Activated T-helper 1 cell treated with anti-CD3 and anti-CD28 coated beads, Interleukin-12 subunit alpha, Interleukin-12 subunit beta, Interleukin-2, Interleukin-4 antibody, amounts not matched to agents 30 ng/mL and 10 ng/mL and 1 ng/mL, durations not matched to agents 14 hours and 24 hours and 36 hours (primary cell): ENCODE measurements around the gene SCMH1. TPM values are rescaled to one million over a fixed set of nuclear protein-coding genes. Genes with fewer than 3 reads are reported as not detected.

Experiments
- DNase-seq: peaks from one replicate; pipeline ENCODE4 v3.0.0; 2021; ENCODE audit warnings: low spot score
- H3K27ac Mint-ChIP-seq: one replicate; pipeline ENCODE4 v1.8.0; 2021; ENCODE audit warnings: mild to moderate bottlenecking, mixed read lengths
- H3K27me3 Mint-ChIP-seq: one replicate; pipeline ENCODE4 v1.8.0; 2022; ENCODE audit warnings: mild to moderate bottlenecking, moderate library complexity, mixed read lengths; ENCODE audit not compliant: insufficient read depth
- H3K36me3 Mint-ChIP-seq: one replicate; pipeline ENCODE4 v1.8.0; 2021; ENCODE audit warnings: low read depth, mixed read lengths
- H3K4me1 Mint-ChIP-seq: one replicate; pipeline ENCODE4 v1.8.0; 2021; ENCODE audit warnings: low read depth, mixed read lengths
- H3K4me3 Mint-ChIP-seq: one replicate; pipeline ENCODE4 v1.8.0; 2021; ENCODE audit warnings: mild to moderate bottlenecking, moderate library complexity, mixed read lengths
- H3K9me3 Mint-ChIP-seq: one replicate; pipeline ENCODE4 v1.8.0; 2021; ENCODE audit warnings: mixed read lengths
- intact Hi-C: fragments of 100-400 bp; cut with micrococcal nuclease; formaldehyde crosslinking; loops from one replicate; pipeline ENCODE4 v1.15.1; 2024
- total RNA-seq: library from RNA; stranded (reverse); gene quantifications from 2 replicates; pipeline ENCODE4 v1.2.3, GENCODE V29; 2022

Gene SCMH1
- total RNA-seq, 1 donor from 2014 or later, result 18.5 TPM

- peaks cover 3% of the 10 kb centered on the region for H3K36me3 Mint-ChIP-seq
- intact Hi-C loops, result no loop called here
- no peak for DNase-seq
- H3K27me3 Mint-ChIP-seq, result no peaks in the 10 kb centered on the region
- no peak overlapping the region for H3K27ac Mint-ChIP-seq
- no peak overlapping the region for H3K4me3 Mint-ChIP-seq
- no peaks in the 10 kb centered on the region for H3K9me3 Mint-ChIP-seq
- no peaks in the 10 kb centered on the region for H3K4me1 Mint-ChIP-seq
These were observed 155.2 kb downstream of the SCMH1 start for GRCh38 chr1:41086921-41087320.

GRCh38 chr1:41078616-41079015 lies 163.5 kb downstream of the SCMH1 start:
- Mint-ChIP-seq H3K9me3 (peaks cover 5% of the 10 kb centered on the region), H3K27me3 (no peaks in the 10 kb centered on the region), H3K4me3 (no peak overlapping the region), H3K27ac (no peak overlapping the region), H3K4me1 (no peaks in the 10 kb centered on the region), H3K36me3 (peaks cover 1% of the 10 kb centered on the region)
- intact Hi-C loops, result no loop called here
- no peak for DNase-seq

GRCh38 chr1:41078193-41078592 lies 163.9 kb downstream of the SCMH1 start:
- intact Hi-C loops, result no loop called here
- peaks cover 5% of the 10 kb centered on the region for H3K9me3 Mint-ChIP-seq
- no peak overlapping the region for H3K4me3 Mint-ChIP-seq
- H3K4me1 Mint-ChIP-seq, result no peaks in the 10 kb centered on the region
- peaks cover 1% of the 10 kb centered on the region for H3K36me3 Mint-ChIP-seq
- DNase-seq, result no peak
- H3K27ac Mint-ChIP-seq, result no peak overlapping the region
- H3K27me3 Mint-ChIP-seq, result no peaks in the 10 kb centered on the region

- Mint-ChIP-seq H3K4me1 (no peaks in the 10 kb centered on the region), H3K36me3 (no peaks in the 10 kb centered on the region), H3K4me3 (no peak overlapping the region), H3K27me3 (no peaks in the 10 kb centered on the region), H3K27ac (no peak overlapping the region), H3K9me3 (peaks cover 5% of the 10 kb centered on the region)
- intact Hi-C loops, result no loop called here
- DNase-seq, result no peak
These were observed 168.1 kb downstream of the SCMH1 start for GRCh38 chr1:41073971-41074370.

- intact Hi-C loops, result no loop called here
These were observed 170.1 kb downstream of the SCMH1 start for GRCh38 chr1:41072051-41072450.

GRCh38 chr1:41056907-41057306 lies 185.2 kb downstream of the SCMH1 start:
- H3K9me3 Mint-ChIP-seq, result no peaks in the 10 kb centered on the region
- intact Hi-C loops, result no loop called here
- no peak for DNase-seq
- no peak overlapping the region for H3K27ac Mint-ChIP-seq
- H3K4me1 Mint-ChIP-seq, result no peaks in the 10 kb centered on the region
- H3K27me3 Mint-ChIP-seq, result no peaks in the 10 kb centered on the region
- no peak overlapping the region for H3K4me3 Mint-ChIP-seq
- H3K36me3 Mint-ChIP-seq, result peaks cover 2% of the 10 kb centered on the region

More at GRCh38 chr1:41072051-41072450, 170.1 kb downstream of the SCMH1 start:
- no peak for DNase-seq
- no peaks in the 10 kb centered on the region for H3K27me3 Mint-ChIP-seq
- no peaks in the 10 kb centered on the region for H3K4me1 Mint-ChIP-seq
- H3K9me3 Mint-ChIP-seq, result no peaks in the 10 kb centered on the region
- no peak overlapping the region for H3K4me3 Mint-ChIP-seq
- H3K36me3 Mint-ChIP-seq, result no peaks in the 10 kb centered on the region
- no peak overlapping the region for H3K27ac Mint-ChIP-seq

- no peak for DNase-seq
- no peak overlapping the region for H3K4me3 Mint-ChIP-seq
- H3K27ac Mint-ChIP-seq, result no peak overlapping the region
- peaks cover 4% of the 10 kb centered on the region for H3K36me3 Mint-ChIP-seq
- intact Hi-C loops, result no loop called here
- no peaks in the 10 kb centered on the region for H3K9me3 Mint-ChIP-seq
- H3K4me1 Mint-ChIP-seq, result no peaks in the 10 kb centered on the region
- no peaks in the 10 kb centered on the region for H3K27me3 Mint-ChIP-seq
These were observed 188.8 kb downstream of the SCMH1 start for GRCh38 chr1:41053316-41053715.

GRCh38 chr1:41051022-41051421 lies 191.1 kb downstream of the SCMH1 start:
- Mint-ChIP-seq H3K4me1 (no peaks in the 10 kb centered on the region), H3K27ac (no peak overlapping the region), H3K4me3 (no peak overlapping the region), H3K27me3 (no peaks in the 10 kb centered on the region), H3K9me3 (no peaks in the 10 kb centered on the region), H3K36me3 (peaks cover 13% of the 10 kb centered on the region)
- no peak for DNase-seq
- intact Hi-C loops, result no loop called here

- no peaks in the 10 kb centered on the region for H3K9me3 Mint-ChIP-seq
- no peak overlapping the region for H3K4me3 Mint-ChIP-seq
- H3K27ac Mint-ChIP-seq, result no peak overlapping the region
- peaks cover 8% of the 10 kb centered on the region for H3K4me1 Mint-ChIP-seq
- H3K27me3 Mint-ChIP-seq, result no peaks in the 10 kb centered on the region
- H3K36me3 Mint-ChIP-seq, result peaks cover 13% of the 10 kb centered on the region
- intact Hi-C loops, result no loop called here
- DNase-seq, result no peak
These were observed 193.6 kb downstream of the SCMH1 start for GRCh38 chr1:41048540-41048939.

- Mint-ChIP-seq H3K36me3 (peaks cover 18% of the 10 kb centered on the region), H3K27ac (no peak overlapping the region), H3K9me3 (no peaks in the 10 kb centered on the region), H3K4me1 (peaks cover 12% of the 10 kb centered on the region), H3K27me3 (no peaks in the 10 kb centered on the region), H3K4me3 (no peak overlapping the region)
- intact Hi-C loops, result no loop called here
- DNase-seq, result no peak
These were observed 195.7 kb downstream of the SCMH1 start for GRCh38 chr1:41046347-41046775.

- Mint-ChIP-seq H3K27me3 (no peaks in the 10 kb centered on the region), H3K9me3 (no peaks in the 10 kb centered on the region), H3K27ac (no peak overlapping the region), H3K4me1 (peaks cover 12% of the 10 kb centered on the region), H3K4me3 (no peak overlapping the region), H3K36me3 (peaks cover 18% of the 10 kb centered on the region)
- intact Hi-C loops, result no loop called here
- DNase-seq, result no peak
These were observed 196.4 kb downstream of the SCMH1 start for GRCh38 chr1:41045740-41046139.

- Mint-ChIP-seq H3K4me3 (no peak overlapping the region), H3K4me1 (peaks cover 12% of the 10 kb centered on the region), H3K27ac (no peak overlapping the region), H3K9me3 (no peaks in the 10 kb centered on the region), H3K36me3 (peaks cover 21% of the 10 kb centered on the region), H3K27me3 (no peaks in the 10 kb centered on the region)
- DNase-seq, result no peak
- intact Hi-C loops, result no loop called here
These were observed 197.9 kb downstream of the SCMH1 start for GRCh38 chr1:41044187-41044586.

- no peaks in the 10 kb centered on the region for H3K27me3 Mint-ChIP-seq
- no peak overlapping the region for H3K27ac Mint-ChIP-seq
- no peaks in the 10 kb centered on the region for H3K9me3 Mint-ChIP-seq
These were observed 200.4 kb downstream of the SCMH1 start for GRCh38 chr1:41041614-41042270.

GRCh38 chr1:41038110-41038509 lies 204.0 kb downstream of the SCMH1 start:
- DNase-seq, result no peak
- Mint-ChIP-seq H3K4me1 (peaks cover 5% of the 10 kb centered on the region), H3K27ac (no peak overlapping the region), H3K27me3 (no peaks in the 10 kb centered on the region), H3K4me3 (no peak overlapping the region), H3K36me3 (peaks cover 18% of the 10 kb centered on the region), H3K9me3 (no peaks in the 10 kb centered on the region)
- intact Hi-C loops, result no loop called here

More at GRCh38 chr1:41041614-41042270, 200.4 kb downstream of the SCMH1 start:
- peaks cover 12% of the 10 kb centered on the region for H3K4me1 Mint-ChIP-seq
- DNase-seq, result no peak
- H3K36me3 Mint-ChIP-seq, result peaks cover 13% of the 10 kb centered on the region
- intact Hi-C loops, result no loop called here
- H3K4me3 Mint-ChIP-seq, result no peak overlapping the region
